ENCODE data around the gene PIP4P1. TPM values are rescaled to one million over a fixed set of nuclear protein-coding genes. Genes with fewer than 3 reads are reported as not detected.

Gene PIP4P1
- total RNA-seq (2013; cell fraction: nucleolus; rRNA removed): 16.5 and 18.6 TPM in 2 replicates
- total RNA-seq (2014; rRNA removed) (29.3 and 29.7 TPM in 2 replicates), total RNA-seq (2014; rRNA removed; fragmentation: Illumina TruSeq; extraction: Trizol) (22.8 and 23.4 TPM in 2 replicates), total RNA-seq (2021) (39.0 and 41.3 TPM in 2 replicates), polyA plus RNA-seq (2011; rRNA removed) (26.7 and 45.7 TPM in 2 replicates), polyA plus RNA-seq (2014; fragmentation: Illumina TruSeq; extraction: Trizol) (38.1 and 45.8 TPM in 2 replicates), polyA plus RNA-seq (2014; fragmentation: Nextera tagmentation; extraction: Ambion mirVana) (10 to 100 TPM; 19.1 to 41.6 TPM), polyA plus RNA-seq (2014; rRNA removed) (44.4 and 47.4 TPM in 2 replicates), polyA plus RNA-seq (2016; fragmentation: Nextera tagmentation; extraction: Ambion mirVana) (10 to 100 TPM; 37.7 to 43.6 TPM), polyA minus RNA-seq (2011; rRNA and poly(A)+ RNA removed) (34.0 and 36.5 TPM in 2 replicates), Bru-seq, nascent RNA (percentile 94 among the genes with signal in this experiment), BruChase-seq, experiment 1, labeled RNA remaining after a 6-hour chase (percentile 80 among the genes with signal in this experiment), BruChase-seq, experiment 2, labeled RNA remaining after a 2-hour chase (percentile 94 among the genes with signal in this experiment)
- polyA plus RNA-seq (2011; ENCODE audit: low read depth): 29.2 TPM
- 41.3 and 42.1 TPM in 2 replicates for polyA plus RNA-seq (2011; cell fraction: cytosol; rRNA removed)
- 107 and 114 TPM in 2 replicates for polyA plus RNA-seq (2011; cell fraction: nucleus; rRNA removed)
- 30.5 and 36.8 TPM in 2 replicates for polyA plus RNA-seq (2012)
- polyA minus RNA-seq (2011; cell fraction: cytosol; rRNA and poly(A)+ RNA removed): 11.2 and 12.3 TPM in 2 replicates
- polyA minus RNA-seq (2011; cell fraction: nucleus; rRNA and poly(A)+ RNA removed): 27.4 and 45.5 TPM in 2 replicates
- long read RNA-seq, experiment 1, transcript PIP4P1-201 (7 exons, 1,961 nt): minor isoform, 7 of 16 reads
- long read RNA-seq, experiment 1, transcript PIP4P1-202 (7 exons, 1,696 nt): major isoform, 8 of 16 reads
- long read RNA-seq, experiment 1, partial matches to known transcripts: 0 of 16 reads
- long read RNA-seq, experiment 1, other reads (novel, unspliced or antisense): 1 of 16 reads
- long read RNA-seq, experiment 2, partial matches to known transcripts: 2 of 7 reads
- long read RNA-seq, experiment 2, other reads (novel, unspliced or antisense): 4 of 7 reads

- ChIA-PET CTCF (interaction anchor here (0.6 to 5.4 kb wide), 21 partner anchors 8 to 1019 kb away, joined by 3 to 39 read pairs (median 3); partner anchors contain the start of genes PNP and TEP1), RAD21 (ENCODE audit: unreplicated experiment) (interaction anchor here (0.7 to 3.7 kb wide), 19 partner anchors 8 to 220 kb away, joined by 3 to 21 read pairs (median 4); partner anchors contain the start of genes CCNB1IP1, PARP2 and TEP1), SMC1A (ENCODE audit: uncharacterized antibody, unreplicated experiment) (interaction anchor here (0.7 to 4.7 kb wide), 13 partner anchors 9 to 219 kb away, joined by 3 to 49 read pairs (median 5); partner anchors contain the start of genes CCNB1IP1 and PARP2), POLR2A (interaction anchor here (0.7 to 1.4 kb wide), 17 partner anchors 8 to 222 kb away, joined by 3 to 14 read pairs (median 5); partner anchors contain the start of genes CCNB1IP1, PARP2, PNP and RNASE4)
- Histone ChIP-seq H2AFZ (ENCODE audit: control insufficient read depth, low read depth, low read length) (peak within 1 kb of the TSS; percentile 46), H3K9me3 (replicated peaks; ENCODE audit: control insufficient read depth, insufficient read depth, low read length) (no peaks in the 10 kb centered on the region), H3K36me3 (ENCODE audit: control insufficient read depth in 2 of 2, insufficient read depth in 2 of 2, low read length in 1 of 2) (peaks cover 11 to 23% of the 10 kb centered on the region in 2 experiments), H3K4me1 (ENCODE audit: control insufficient read depth, insufficient read depth, low read length) (peaks cover 6% of the 10 kb centered on the region), H3K4me3 (peak within 1 kb of the TSS; percentile 73), H3K79me2 (ENCODE audit: control insufficient read depth, insufficient read depth, low read length) (peaks cover 24% of the 10 kb centered on the region), H4K20me1 (ENCODE audit: control insufficient read depth, insufficient read depth) (no peaks in the 10 kb centered on the region), H3K27me3 (replicated peaks in 1 of 2; ENCODE audit: control insufficient read depth in 2 of 2, insufficient read depth in 2 of 2, low read length in 1 of 2) (no peaks in the 10 kb centered on the region), H3K27ac (ENCODE audit: control insufficient read depth, insufficient read depth) (peak within 1 kb of the TSS; percentile 87), H3K4me2 (ENCODE audit: control insufficient read depth, insufficient read depth) (peak within 1 kb of the TSS; percentile 94), H3K9ac (ENCODE audit: control insufficient read depth, insufficient read depth, low read length) (peak within 1 kb of the TSS; percentile 80)
- ATAC-seq (peak; percentile 96), FAIRE-seq (peak; percentile 100), DNase-seq (ENCODE audit: low read depth, low spot score) (peak; percentile 100)
- WGBS (ENCODE audit: insufficient coverage, insufficient replicate concordance, low lambda C conversion rate, missing lambda C conversion rate): 1% methylated on average over 27 of the region's 67 CpGs
- intact Hi-C loops (cut with micrococcal nuclease; ENCODE audit: unreplicated experiment): loop anchor here (1.0 to 5.0 kb wide), 4 partner anchors 118 to 221 kb away; partner anchors contain the start of genes CCNB1IP1, PARP2 and RNASE4
- in situ Hi-C loops (cut with MboI): loop anchor here (5.0 kb wide), 1 partner anchor 221 kb away; the partner anchor contains the start of gene RNASE4
- no TSS peak for BruUV-seq (replicated peaks)
- TF ChIP-seq EED (IDR thresholded peaks at IDR 0.05; ENCODE audit: low read depth) (peak; percentile 61; the same call in 1 of the 2 replicates), HDAC6 (IDR thresholded peaks at IDR 0.05; ENCODE audit: unreplicated experiment) (no peak), NFXL1 (IDR thresholded peaks at IDR 0.05; ENCODE audit: borderline replicate concordance) (no peak), RB1 (IDR thresholded peaks at IDR 0.05; ENCODE audit: borderline replicate concordance) (peak; percentile 71; the same call in 1 of the 2 replicates), ZSCAN29 (IDR thresholded peaks at IDR 0.05) (peak; percentile 30; the same call in 1 of the 2 replicates), IKZF2 (IDR thresholded peaks at IDR 0.05) (peak; percentile 61 to 66; a peak in 2 of 4 replicates), EP300 (IDR thresholded peaks at IDR 0.05; ENCODE audit: borderline replicate concordance in 1 of 2, control insufficient read depth in 1 of 2, low read depth in 2 of 2, low read length in 2 of 2) (no peak), SUZ12 (IDR thresholded peaks at IDR 0.05; ENCODE audit: unreplicated experiment) (no peak), NRF1 (conservative IDR thresholded peaks at IDR 0.05; ENCODE audit: low read depth, low read length) (peak; percentile 56), TAF1 (IDR thresholded peaks at IDR 0.05; ENCODE audit: borderline replicate concordance, low read depth, low read length) (peak; percentile 55; the same call in 1 of the 2 replicates)
- TF ChIP-seq, protein P1, sequence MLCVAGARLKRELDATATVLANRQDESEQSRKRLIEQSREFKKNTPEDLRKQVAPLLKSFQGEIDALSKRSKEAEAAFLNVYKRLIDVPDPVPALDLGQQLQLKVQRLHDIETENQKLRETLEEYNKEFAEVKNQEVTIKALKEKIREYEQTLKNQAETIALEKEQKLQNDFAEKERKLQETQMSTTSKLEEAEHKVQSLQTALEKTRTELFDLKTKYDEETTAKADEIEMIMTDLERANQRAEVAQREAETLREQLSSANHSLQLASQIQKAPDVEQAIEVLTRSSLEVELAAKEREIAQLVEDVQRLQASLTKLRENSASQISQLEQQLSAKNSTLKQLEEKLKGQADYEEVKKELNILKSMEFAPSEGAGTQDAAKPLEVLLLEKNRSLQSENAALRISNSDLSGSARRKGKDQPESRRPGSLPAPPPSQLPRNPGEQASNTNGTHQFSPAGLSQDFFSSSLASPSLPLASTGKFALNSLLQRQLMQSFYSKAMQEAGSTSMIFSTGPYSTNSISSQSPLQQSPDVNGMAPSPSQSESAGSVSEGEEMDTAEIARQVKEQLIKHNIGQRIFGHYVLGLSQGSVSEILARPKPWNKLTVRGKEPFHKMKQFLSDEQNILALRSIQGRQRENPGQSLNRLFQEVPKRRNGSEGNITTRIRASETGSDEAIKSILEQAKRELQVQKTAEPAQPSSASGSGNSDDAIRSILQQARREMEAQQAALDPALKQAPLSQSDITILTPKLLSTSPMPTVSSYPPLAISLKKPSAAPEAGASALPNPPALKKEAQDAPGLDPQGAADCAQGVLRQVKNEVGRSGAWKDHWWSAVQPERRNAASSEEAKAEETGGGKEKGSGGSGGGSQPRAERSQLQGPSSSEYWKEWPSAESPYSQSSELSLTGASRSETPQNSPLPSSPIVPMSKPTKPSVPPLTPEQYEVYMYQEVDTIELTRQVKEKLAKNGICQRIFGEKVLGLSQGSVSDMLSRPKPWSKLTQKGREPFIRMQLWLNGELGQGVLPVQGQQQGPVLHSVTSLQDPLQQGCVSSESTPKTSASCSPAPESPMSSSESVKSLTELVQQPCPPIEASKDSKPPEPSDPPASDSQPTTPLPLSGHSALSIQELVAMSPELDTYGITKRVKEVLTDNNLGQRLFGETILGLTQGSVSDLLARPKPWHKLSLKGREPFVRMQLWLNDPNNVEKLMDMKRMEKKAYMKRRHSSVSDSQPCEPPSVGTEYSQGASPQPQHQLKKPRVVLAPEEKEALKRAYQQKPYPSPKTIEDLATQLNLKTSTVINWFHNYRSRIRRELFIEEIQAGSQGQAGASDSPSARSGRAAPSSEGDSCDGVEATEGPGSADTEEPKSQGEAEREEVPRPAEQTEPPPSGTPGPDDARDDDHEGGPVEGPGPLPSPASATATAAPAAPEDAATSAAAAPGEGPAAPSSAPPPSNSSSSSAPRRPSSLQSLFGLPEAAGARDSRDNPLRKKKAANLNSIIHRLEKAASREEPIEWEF (IDR thresholded peaks at IDR 0.05; ENCODE audit: insufficient replicate concordance, low read depth, low read length): no peak
These were observed at the start of gene PIP4P1 for GRCh38 chr14:20461225-20462141. Gene PIP4P1, minus strand, starts transcription at chr14:20461434. Its CDS starts 109 bp downstream, at chr14:20461325.
